ENCODE measurements around the gene SH3BP4.

- no peak for TF ChIP-seq EZH2phosphoT487 (IDR thresholded peaks at IDR 0.05; ENCODE audit: insufficient read depth, low read depth)
- TF ChIP-seq EZH2 (IDR thresholded peaks at IDR 0.05; ENCODE audit: insufficient read depth, poor library complexity, severe bottlenecking): no peak
These were observed 107.3 kb downstream of the SH3BP4 start for GRCh38 chr2:235059161-235059560.

All from GM23248 (cell line).